Nephron progenitor cell (in vitro differentiated cells): Measurements from ENCODE around the gene PTBP3.
"Not testable (repeated sequence)": the region's sequence is repeated elsewhere in the genome, so short reads cannot be mapped to it uniquely, and the experiment has no call there.

Source experiments
- DNase-seq: peaks from one replicate; pipeline ENCODE4 v3.0.0; 2021
- H3K27ac Mint-ChIP-seq: 2 replicates; pipeline ENCODE4 v1.8.0; 2021; ENCODE audit warnings: mild to moderate bottlenecking, moderate library complexity, mixed read lengths
- H3K27me3 Mint-ChIP-seq: 2 replicates; pipeline ENCODE4 v1.8.0; 2021; ENCODE audit warnings: mild to moderate bottlenecking, low read depth, mixed read lengths; ENCODE audit not compliant: poor library complexity
- H3K36me3 Mint-ChIP-seq: 2 replicates; pipeline ENCODE4 v1.8.0; 2021; ENCODE audit warnings: low read depth, mixed read lengths
- H3K4me1 Mint-ChIP-seq: 2 replicates; pipeline ENCODE4 v1.8.0; 2021; ENCODE audit warnings: mixed read lengths
- H3K4me3 Mint-ChIP-seq: 2 replicates; pipeline ENCODE4 v1.8.0; 2021; ENCODE audit warnings: mild to moderate bottlenecking, moderate library complexity, mixed read lengths
- H3K9me3 Mint-ChIP-seq: 2 replicates; pipeline ENCODE4 v1.8.0; 2021; ENCODE audit warnings: mild to moderate bottlenecking, moderate library complexity, mixed read lengths
- CTCF ChIP-seq: fragments of 200-600 bp; sonication (generic); IDR thresholded peaks from 2 replicates; pipeline ENCODE4 v1.5.0; 2021; ENCODE audit warnings: antibody characterized with exemption

PTBP3 gene

GRCh38 chr9:112288029-112288428 is 45.4 kb downstream of the PTBP3 start:
- Mint-ChIP-seq H3K27me3 (no peaks in the 10 kb centered on the region), H3K4me3 (no peak overlapping the region), H3K4me1 (no peaks in the 10 kb centered on the region)

DNA sequence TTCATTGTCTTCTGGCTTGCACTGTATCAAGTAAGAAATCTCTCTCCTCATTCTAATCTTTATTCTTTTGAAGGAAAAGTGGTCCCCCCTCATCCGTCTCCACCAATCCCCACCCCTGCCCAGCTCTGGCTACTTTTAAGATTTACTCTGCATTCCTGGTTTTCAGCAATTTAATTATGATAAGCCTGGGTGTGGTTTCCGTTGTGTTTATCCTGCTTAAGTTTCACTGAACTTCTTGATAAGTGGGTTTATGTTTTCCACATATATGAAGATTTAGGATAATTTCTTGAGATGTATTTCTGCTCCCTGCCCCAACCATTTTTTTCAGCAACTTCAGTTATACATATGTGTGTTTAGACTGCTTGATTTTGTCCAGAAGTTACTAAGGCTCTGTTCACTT is 46.5 kb downstream of the PTBP3 start:
- Mint-ChIP-seq H3K4me3 (no peak overlapping the region), H3K9me3 (peaks cover 70% of the 10 kb centered on the region), H3K27me3 (no peaks in the 10 kb centered on the region)

More at GRCh38 chr9:112288029-112288428, 45.4 kb downstream of the PTBP3 start:
- TF ChIP-seq CTCF = no peak
- Mint-ChIP-seq H3K36me3 (peaks cover 96% of the 10 kb centered on the region), H3K27ac (no peak overlapping the region), H3K9me3 (peaks cover 70% of the 10 kb centered on the region)
- DNase-seq = no peak

GRCh38 chr9:112285056-112285455 is 48.4 kb downstream of the PTBP3 start:
- no peak for DNase-seq
- peaks cover 89% of the 10 kb centered on the region for H3K36me3 Mint-ChIP-seq
- H3K9me3 Mint-ChIP-seq = peaks cover 59% of the 10 kb centered on the region
- H3K27ac Mint-ChIP-seq = peak overlapping the region; percentile 49
- no peak overlapping the region for H3K4me3 Mint-ChIP-seq
- no peak for TF ChIP-seq CTCF
- no peaks in the 10 kb centered on the region for H3K27me3 Mint-ChIP-seq
- no peaks in the 10 kb centered on the region for H3K4me1 Mint-ChIP-seq

More for the DNA sequence above, 46.5 kb downstream of the PTBP3 start:
- no peak for TF ChIP-seq CTCF
- Mint-ChIP-seq H3K36me3 (peaks cover 96% of the 10 kb centered on the region), H3K4me1 (no peaks in the 10 kb centered on the region), H3K27ac (peak overlapping the region; percentile 40)
- DNase-seq = no peak

DNA sequence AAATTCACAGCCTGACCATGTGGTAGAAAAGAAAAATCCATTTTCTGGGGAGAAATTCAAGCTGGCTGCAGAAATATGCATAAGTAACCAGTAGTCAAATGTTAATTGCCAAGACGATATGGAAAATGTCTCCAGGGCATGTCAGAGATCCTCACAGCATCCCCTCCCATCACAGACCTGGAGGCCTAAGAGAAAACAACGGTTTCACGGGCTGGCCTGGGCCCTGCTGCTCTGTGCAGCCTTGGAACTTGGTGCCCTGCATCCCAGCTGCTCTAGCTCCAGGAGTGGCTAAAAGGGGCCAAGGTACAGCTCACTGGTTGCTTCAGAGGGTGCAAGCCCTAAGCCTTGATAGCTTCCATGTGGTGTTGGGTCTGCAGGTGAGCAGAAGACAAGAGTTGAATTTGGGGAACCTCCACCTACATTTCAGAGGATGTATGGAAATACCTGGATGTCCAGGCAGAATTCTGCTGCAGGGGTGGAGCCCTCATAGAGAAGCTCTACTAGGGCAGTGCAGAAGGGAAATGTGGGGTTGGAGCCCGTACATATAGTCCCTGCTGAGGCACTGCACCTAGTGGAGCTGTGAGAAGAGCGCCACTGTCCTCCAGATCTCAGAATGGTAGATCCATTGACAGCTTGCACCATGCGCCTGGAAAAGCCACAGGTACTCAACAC is 49.7 kb downstream of the PTBP3 start:
- peaks cover 59% of the 10 kb centered on the region for H3K9me3 Mint-ChIP-seq
- no peak for DNase-seq
- no peaks in the 10 kb centered on the region for H3K4me1 Mint-ChIP-seq
- TF ChIP-seq CTCF = no peak
- no peaks in the 10 kb centered on the region for H3K27me3 Mint-ChIP-seq
- H3K36me3 Mint-ChIP-seq = peaks cover 78% of the 10 kb centered on the region
- no peak overlapping the region for H3K4me3 Mint-ChIP-seq
- no peak overlapping the region for H3K27ac Mint-ChIP-seq

GRCh38 chr9:112282841-112283240 is 50.6 kb downstream of the PTBP3 start:
- H3K4me3 Mint-ChIP-seq, H3K27me3 Mint-ChIP-seq, DNase-seq, H3K4me1 Mint-ChIP-seq, H3K27ac Mint-ChIP-seq: not testable (repeated sequence)
- H3K9me3 Mint-ChIP-seq = peaks cover 54% of the 10 kb centered on the region
- H3K36me3 Mint-ChIP-seq = peaks cover 70% of the 10 kb centered on the region

GRCh38 chr9:112280904-112281303 is 52.5 kb downstream of the PTBP3 start:
- Mint-ChIP-seq H3K27ac (no peak overlapping the region), H3K27me3 (no peaks in the 10 kb centered on the region), H3K36me3 (peaks cover 51% of the 10 kb centered on the region), H3K9me3 (peaks cover 35% of the 10 kb centered on the region), H3K4me3 (no peak overlapping the region), H3K4me1 (no peaks in the 10 kb centered on the region)
- TF ChIP-seq CTCF = no peak
- no peak for DNase-seq
